HG02938 (cell line): Measurements from ENCODE around the gene LRRC1.

Source experiments
- ATAC-seq: cut with Tn5 transposase; IDR thresholded peaks from one replicate; pipeline ENCODE4 v1.9.1; 2021; ENCODE audit warnings: mild to moderate bottlenecking, moderate library complexity; ENCODE audit not compliant: unreplicated experiment

The LRRC1 gene

GRCh38 chr6:53877151-53877550 is 82.3 kb downstream of the LRRC1 start:
- ATAC-seq: no peak

GRCh38 chr6:53878808-53879207 is 84.0 kb downstream of the LRRC1 start:
- no peak for ATAC-seq

- ATAC-seq: no peak
These were observed 84.8 kb downstream of the LRRC1 start for GRCh38 chr6:53879608-53880007.

GRCh38 chr6:53887316-53887715 is 92.5 kb downstream of the LRRC1 start:
- no peak for ATAC-seq

GRCh38 chr6:53888931-53889330 is 94.1 kb downstream of the LRRC1 start:
- no peak for ATAC-seq

GRCh38 chr6:53889365-53889764 is 94.6 kb downstream of the LRRC1 start:
- no peak for ATAC-seq

GRCh38 chr6:53892707-53893106 is 97.9 kb downstream of the LRRC1 start:
- ATAC-seq: peak; percentile 91

- peak; percentile 53 for ATAC-seq
These were observed 99.3 kb downstream of the LRRC1 start for GRCh38 chr6:53894091-53894490.

GRCh38 chr6:53896196-53896595 is 101.4 kb downstream of the LRRC1 start:
- ATAC-seq: no peak

GRCh38 chr6:53898026-53898795 is 103.4 kb downstream of the LRRC1 start:
- ATAC-seq: no peak

GRCh38 chr6:53899512-53899911 is 104.7 kb downstream of the LRRC1 start:
- ATAC-seq: no peak

- ATAC-seq: no peak
These were observed 108.6 kb downstream of the LRRC1 start for GRCh38 chr6:53903357-53903756.

- no peak for ATAC-seq
These were observed 111.3 kb downstream of the LRRC1 start for GRCh38 chr6:53906103-53906502.

- no peak for ATAC-seq
These were observed 112.0 kb downstream of the LRRC1 start for GRCh38 chr6:53906842-53907241.

GRCh38 chr6:53910834-53911233 is 116.0 kb downstream of the LRRC1 start:
- no peak for ATAC-seq

- no peak for ATAC-seq
These were observed 117.9 kb downstream of the LRRC1 start for GRCh38 chr6:53912661-53913060.

- no peak for ATAC-seq
These were observed 118.5 kb downstream of the LRRC1 start for GRCh38 chr6:53913286-53913685.

GRCh38 chr6:53915026-53915691 is 120.4 kb downstream of the LRRC1 start:
- no peak for ATAC-seq

GRCh38 chr6:53916804-53917463 is 122.1 kb downstream of the LRRC1 start:
- ATAC-seq: peak; percentile 58

- peak; percentile 72 for ATAC-seq
These were observed 122.6 kb downstream of the LRRC1 start for GRCh38 chr6:53917464-53917842.

GRCh38 chr6:53918854-53919510 is 124.2 kb downstream of the LRRC1 start:
- no peak for ATAC-seq
